PC-3 (cell line): ENCODE measurements around the gene CCR7. TPM values are rescaled to one million over a fixed set of nuclear protein-coding genes. Genes with fewer than 3 reads are reported as not detected.

Experiments used
- ATAC-seq: fragments of 200-7000 bp; cut with Tn5 transposase; 2 replicates; pipeline ENCODE4 v1.9.1; 2020; ENCODE audit warnings: mild to moderate bottlenecking, moderate library complexity
- BruUV-seq: library from RNA; stranded (reverse); fragments of 400-500 nt; replicated peaks from 2 replicates; lab custom pipeline; 2021; lab: Mats Ljungman, UMichigan
- CTCF ChIA-PET: fragments of 300-600 bp; sonication (Branson Sonifier 250); formaldehyde crosslinking; loops from one replicate; lab custom pipeline; 2022; ENCODE audit warnings: antibody characterized with exemption; lab: Charles Lee
- POLR2A ChIA-PET: fragments of 300-600 bp; sonication (Branson Sonifier 250); formaldehyde crosslinking; loops from one replicate; lab custom pipeline; 2022; ENCODE audit warnings: antibody characterized with exemption; ENCODE audit not compliant: unreplicated experiment; lab: Charles Lee
- DNase-seq: peaks from one replicate; pipeline ENCODE4 v3.0.0-alpha.2; 2015
- H2AFZ ChIP-seq: fragments of 300-600 bp; sonication (generic); 2 replicates; pipeline ENCODE4 v1.6.0; 2016; ENCODE audit warnings: antibody characterized with exemption, low read length
- H3F3A ChIP-seq: fragments of 300-600 bp; sonication (generic); one replicate; pipeline ENCODE4 v1.6.0; 2017; ENCODE audit warnings: antibody characterized with exemption, low read length, control low read depth, mild to moderate bottlenecking; ENCODE audit not compliant: unreplicated experiment
- H3K27ac ChIP-seq: fragments of 300-600 bp; sonication (generic); 2 replicates; pipeline ENCODE4 v1.5.1; 2016; ENCODE audit warnings: mild to moderate bottlenecking, low read length
- H3K27me3 ChIP-seq: fragments of 300-600 bp; sonication (generic); 2 replicates; pipeline ENCODE4 v1.6.1; 2016; ENCODE audit warnings: low read length, mixed read lengths
- H3K36me3 ChIP-seq: fragments of 300-600 bp; sonication (generic); 2 replicates; pipeline ENCODE4 v1.6.1; 2016; ENCODE audit warnings: low read depth, mixed run types, low read length, mixed read lengths
- H3K4me1 ChIP-seq: fragments of 300-600 bp; sonication (generic); 2 replicates; pipeline ENCODE4 v1.5.1; 2016; ENCODE audit warnings: low read length; ENCODE audit not compliant: insufficient read depth
- H3K4me2 ChIP-seq: fragments of 300-600 bp; sonication (generic); 2 replicates; pipeline ENCODE4 v1.6.0; 2016; ENCODE audit warnings: low read length
- H3K4me3 ChIP-seq: fragments of 300-600 bp; sonication (generic); 2 replicates; pipeline ENCODE4 v1.5.1; 2016; ENCODE audit warnings: mild to moderate bottlenecking, low read length, mixed read lengths
- H3K79me2 ChIP-seq: fragments of 300-600 bp; sonication (generic); 2 replicates; pipeline ENCODE4 v1.6.1; 2017; ENCODE audit warnings: low read length, mixed read lengths
- H3K9ac ChIP-seq: fragments of 300-600 bp; sonication (generic); 2 replicates; pipeline ENCODE4 v1.6.0; 2016; ENCODE audit warnings: mild to moderate bottlenecking, low read length
- H3K9me2 ChIP-seq: fragments of 300-600 bp; sonication (generic); replicated peaks from 2 replicates; pipeline ENCODE4 v1.6.1; 2016; ENCODE audit warnings: mixed run types, low read length, mixed read lengths
- H3K9me3 ChIP-seq: fragments of 300-600 bp; sonication (generic); 2 replicates; pipeline ENCODE4 v1.6.1; 2016; ENCODE audit warnings: low read length, mixed read lengths
- H4K20me1 ChIP-seq: fragments of 300-600 bp; sonication (generic); 2 replicates; pipeline ENCODE4 v1.6.1; 2016; ENCODE audit warnings: low read length, mixed read lengths
- CTCF ChIP-seq: fragments of 300-600 bp; sonication (generic); conservative IDR thresholded peaks from 2 replicates; pipeline ENCODE4 v1.5.1; 2017; ENCODE audit warnings: antibody characterized with exemption, low read depth, mild to moderate bottlenecking, low read length
- EZH2 ChIP-seq: fragments of 300-600 bp; sonication (generic); IDR thresholded peaks from one replicate; pipeline ENCODE4 v1.6.1; 2017; ENCODE audit warnings: antibody characterized with exemption, mild to moderate bottlenecking, low read length; ENCODE audit not compliant: unreplicated experiment
- EZH2phosphoT487 ChIP-seq: fragments of 300-600 bp; sonication (generic); IDR thresholded peaks from 2 replicates; pipeline ENCODE4 v1.6.1; 2018; ENCODE audit warnings: mild to moderate bottlenecking, antibody characterized with exemption, low read length, borderline replicate concordance
- intact Hi-C: fragments of 100-400 bp; cut with micrococcal nuclease; formaldehyde crosslinking; loops from 2 replicates; pipeline ENCODE4 v1.9.0; 2023
- total RNA-seq: library from RNA; depleted of rRNA; stranded (reverse); fragments of >200 nt; gene quantifications from 2 replicates; pipeline ENCODE4 v1.2.3, GENCODE V29; 2014

CCR7 gene
- total RNA-seq, 1 experiment from 2014 or later = not detected

- no peaks in the 10 kb centered on the region for H4K20me1 ChIP-seq
- no peaks in the 10 kb centered on the region for H3K27me3 ChIP-seq
- DNase-seq (no peak), ATAC-seq (no peak)
- no peaks in the 10 kb centered on the region for H3K9me2 ChIP-seq
- H2AFZ ChIP-seq = no peak overlapping the region
- H3K9ac ChIP-seq = no peak overlapping the region
- intact Hi-C loops = loop anchor here (5.0 kb wide), 1 partner anchor 44 kb away; no protein-coding TSS in a partner anchor
- ChIA-PET POLR2A (interaction anchor here (0.6 kb wide), 1 partner anchor 632 kb away, joined by 4 read pairs; no protein-coding TSS in a partner anchor), CTCF (interaction anchor here (2.5 to 3.0 kb wide), 2 partner anchors 29 to 55 kb away, joined by 17 to 48 read pairs; no protein-coding TSS in a partner anchor)
- peaks cover 28% of the 10 kb centered on the region for H3K4me1 ChIP-seq
- BruUV-seq = no TSS peak
- no peaks in the 10 kb centered on the region for H3F3A ChIP-seq
- no peaks in the 10 kb centered on the region for H3K79me2 ChIP-seq
- H3K4me2 ChIP-seq = no peak overlapping the region
- H3K4me3 ChIP-seq = no peak overlapping the region
- no peaks in the 10 kb centered on the region for H3K9me3 ChIP-seq
- no peaks in the 10 kb centered on the region for H3K36me3 ChIP-seq
- TF ChIP-seq CTCF = no peak
- no peak for TF ChIP-seq EZH2phosphoT487
- no peak for TF ChIP-seq EZH2
- peak overlapping the region; percentile 49 for H3K27ac ChIP-seq
These were observed 34.0 kb downstream of the CCR7 start for GRCh38 chr17:40531051-40531991.

DNA sequence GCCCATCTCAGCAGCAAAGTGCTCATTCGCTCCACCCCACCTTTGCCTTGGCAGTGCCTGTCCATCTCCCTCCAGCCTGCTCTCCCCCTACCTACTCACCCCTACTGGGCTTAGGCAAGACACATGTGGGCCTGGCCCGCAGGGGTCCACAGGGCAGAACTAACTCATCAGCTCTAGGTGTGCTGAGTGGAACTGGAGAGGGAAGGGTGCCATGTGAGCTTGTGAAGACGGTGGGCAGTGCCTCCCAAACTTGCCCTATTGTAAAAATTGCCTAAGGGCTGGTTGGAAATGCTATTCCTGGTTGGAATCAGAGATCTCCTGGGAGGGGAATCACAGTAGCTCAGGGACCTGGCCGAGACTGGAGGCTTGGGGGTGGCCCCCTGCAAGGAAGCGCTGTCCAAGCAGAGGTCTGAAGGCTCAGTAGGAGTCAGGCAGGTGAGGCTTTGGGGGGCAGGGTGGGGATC lies 34.7 kb downstream of the CCR7 start:
- Histone ChIP-seq H3K9ac (no peak overlapping the region), H3K79me2 (no peaks in the 10 kb centered on the region), H3K9me3 (no peaks in the 10 kb centered on the region), H3K4me1 (peaks cover 28% of the 10 kb centered on the region), H3K9me2 (no peaks in the 10 kb centered on the region), H3K36me3 (no peaks in the 10 kb centered on the region), H3K4me3 (no peak overlapping the region), H2AFZ (no peak overlapping the region), H4K20me1 (no peaks in the 10 kb centered on the region), H3F3A (no peaks in the 10 kb centered on the region), H3K4me2 (peak overlapping the region; percentile 8; the same call in 1 of the 2 replicates), H3K27ac (peak overlapping the region; percentile 59), H3K27me3 (no peaks in the 10 kb centered on the region)
- ATAC-seq (no peak), DNase-seq (no peak)
- intact Hi-C loops = loop anchor here (5.0 kb wide), 1 partner anchor 43 kb away; no protein-coding TSS in a partner anchor
- ChIA-PET CTCF (no interaction called here), POLR2A (no interaction called here)
- no peak for TF ChIP-seq CTCF
- no peak for TF ChIP-seq EZH2phosphoT487
- no peak for TF ChIP-seq EZH2
- no TSS peak for BruUV-seq
